Occipital lobe (tissue), 2 donors: Measurements from ENCODE around the gene LPO. TPM values are rescaled to one million over a fixed set of nuclear protein-coding genes. Genes with fewer than 3 reads are reported as not detected.

Source experiments
- DNase-seq: peaks from one replicate; lab custom pipeline; 2025; lab: John Stamatoyannopoulos, UW
- total RNA-seq: library from RNA; depleted of rRNA; stranded (reverse); fragments of >200 nt; gene quantifications from one replicate; pipeline ENCODE4 v1.2.3, GENCODE V29; 2014

Gene LPO
- total RNA-seq, 1 donor from 2014 or later = not detected

DNA sequence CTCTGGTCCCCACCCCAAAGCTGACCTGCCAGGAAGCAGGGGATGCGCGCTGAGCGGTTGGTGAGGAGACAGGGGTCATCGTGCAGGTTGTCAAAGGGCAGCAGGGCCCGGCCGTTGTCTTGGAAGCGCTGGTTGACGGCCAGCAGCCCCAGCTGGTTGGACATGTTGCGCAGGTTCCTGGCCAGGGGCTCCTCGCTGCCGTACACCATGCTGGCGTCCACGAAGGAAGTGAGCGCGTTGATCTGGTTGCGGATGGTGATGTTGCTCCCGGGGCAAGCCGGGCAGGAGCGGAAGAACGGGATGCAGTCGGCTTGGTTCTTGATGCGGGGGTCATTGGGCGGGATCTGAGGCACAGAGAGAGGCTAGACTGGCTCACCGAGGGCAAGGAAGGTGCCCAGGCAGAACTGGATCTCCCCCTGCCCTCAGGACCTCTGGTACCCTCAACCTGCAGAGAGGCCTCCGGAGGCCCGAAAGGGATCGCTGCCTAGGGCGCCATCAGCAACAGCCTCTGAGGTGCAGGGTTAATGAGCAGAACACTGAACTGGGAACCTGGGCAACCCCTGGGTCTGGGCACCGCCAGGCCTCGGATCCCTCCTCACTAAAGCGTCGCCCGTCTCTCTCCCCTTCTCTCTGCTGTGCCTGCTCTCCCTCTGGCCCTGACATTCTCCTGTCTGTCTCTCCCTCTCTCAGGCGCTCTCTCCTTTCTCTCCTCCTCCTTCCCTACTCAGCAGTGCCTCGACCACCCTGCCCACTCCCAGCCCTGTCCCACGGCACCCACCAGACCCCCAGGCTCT, 39.6 kb downstream of the LPO start:
- DNase-seq = no peak

DNA sequence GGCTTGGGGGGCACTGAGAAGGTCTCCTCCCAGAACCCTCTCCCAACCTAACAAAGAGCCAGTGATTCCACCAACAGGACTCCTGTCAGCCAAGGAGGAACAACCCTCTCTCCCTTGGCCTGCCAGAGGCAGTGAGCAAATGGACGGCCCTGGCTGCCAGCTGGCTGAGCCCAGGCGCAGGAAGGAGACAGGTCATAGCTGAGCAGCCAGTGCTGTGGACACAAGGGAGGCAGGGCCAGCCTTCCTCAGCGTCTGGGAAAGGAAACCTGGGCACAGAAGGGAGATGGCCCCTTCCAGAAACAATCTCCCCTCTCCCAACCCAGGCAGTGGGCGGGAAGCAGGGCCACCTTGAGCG, 40.3 kb downstream of the LPO start:
- no peak for DNase-seq

DNA sequence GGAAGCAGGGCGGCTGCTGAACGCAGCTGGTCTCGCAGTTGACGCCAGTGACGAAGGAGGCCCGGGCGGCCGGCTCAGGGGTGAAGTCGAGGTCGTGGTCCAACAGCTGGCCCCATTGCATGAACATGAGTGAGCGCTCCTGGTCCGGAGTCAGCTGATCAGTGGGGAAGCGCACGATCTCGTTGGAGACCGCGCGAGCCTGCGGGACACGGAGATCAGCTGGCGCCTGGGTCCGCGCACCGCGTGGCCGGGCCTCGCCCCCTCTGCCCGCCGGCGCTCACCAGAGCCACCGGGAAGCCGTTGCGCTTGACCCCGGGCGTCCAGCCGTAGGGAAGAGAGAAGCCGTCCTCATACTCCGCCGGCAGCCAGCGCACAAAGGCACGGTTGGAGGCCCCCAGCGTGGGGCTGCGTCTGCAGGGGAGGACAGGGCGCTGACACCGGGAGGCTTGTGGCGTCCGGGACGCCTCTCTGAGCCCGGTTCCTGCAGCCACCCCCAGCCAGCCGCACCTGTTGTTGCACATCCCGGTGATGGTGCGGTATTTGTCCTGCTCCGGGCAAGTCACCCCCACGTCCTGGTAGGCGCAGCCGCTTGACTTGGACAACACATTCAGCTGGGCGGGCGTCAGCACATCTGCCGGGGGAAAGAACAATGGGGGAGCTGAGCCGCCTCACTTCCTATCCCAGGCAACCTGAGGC, 40.8 kb downstream of the LPO start:
- no peak for DNase-seq

DNA sequence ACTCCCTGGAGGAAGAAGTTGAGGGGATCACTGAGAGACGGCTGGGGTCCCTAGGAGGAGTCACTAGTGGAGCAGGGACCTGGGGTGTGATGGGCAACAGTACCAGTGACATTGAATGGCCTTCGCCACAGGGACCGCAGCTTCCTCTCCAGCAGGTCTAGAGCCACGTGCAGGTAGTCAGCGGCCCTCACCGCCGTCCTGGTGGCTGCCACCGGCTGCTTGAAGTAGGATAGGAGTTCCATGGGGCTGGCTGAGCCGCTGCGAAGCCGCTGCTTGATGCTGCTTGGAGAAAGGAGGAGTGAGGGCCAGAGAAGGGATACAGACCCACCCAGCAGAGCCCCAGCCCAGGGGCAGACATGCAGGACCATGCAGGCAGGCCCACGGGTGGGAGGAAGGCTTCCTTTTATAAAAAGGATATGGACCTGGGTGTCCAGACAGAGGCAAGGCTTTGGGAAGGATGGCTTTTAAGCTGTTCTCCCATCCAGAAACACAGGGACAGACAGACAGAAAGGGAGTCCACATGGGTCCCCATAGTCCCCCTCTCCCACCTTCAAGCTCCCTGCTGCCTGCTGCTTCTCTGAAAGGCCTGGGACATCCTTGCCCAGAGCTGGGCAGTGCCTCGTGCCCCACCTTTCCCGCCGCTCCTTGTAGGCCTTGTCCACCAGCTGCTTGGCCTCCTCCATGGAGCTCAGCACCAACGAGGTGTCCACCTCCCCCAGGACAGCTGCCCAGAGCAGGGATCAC, 41.5 kb downstream of the LPO start:
- DNase-seq = no peak

DNA sequence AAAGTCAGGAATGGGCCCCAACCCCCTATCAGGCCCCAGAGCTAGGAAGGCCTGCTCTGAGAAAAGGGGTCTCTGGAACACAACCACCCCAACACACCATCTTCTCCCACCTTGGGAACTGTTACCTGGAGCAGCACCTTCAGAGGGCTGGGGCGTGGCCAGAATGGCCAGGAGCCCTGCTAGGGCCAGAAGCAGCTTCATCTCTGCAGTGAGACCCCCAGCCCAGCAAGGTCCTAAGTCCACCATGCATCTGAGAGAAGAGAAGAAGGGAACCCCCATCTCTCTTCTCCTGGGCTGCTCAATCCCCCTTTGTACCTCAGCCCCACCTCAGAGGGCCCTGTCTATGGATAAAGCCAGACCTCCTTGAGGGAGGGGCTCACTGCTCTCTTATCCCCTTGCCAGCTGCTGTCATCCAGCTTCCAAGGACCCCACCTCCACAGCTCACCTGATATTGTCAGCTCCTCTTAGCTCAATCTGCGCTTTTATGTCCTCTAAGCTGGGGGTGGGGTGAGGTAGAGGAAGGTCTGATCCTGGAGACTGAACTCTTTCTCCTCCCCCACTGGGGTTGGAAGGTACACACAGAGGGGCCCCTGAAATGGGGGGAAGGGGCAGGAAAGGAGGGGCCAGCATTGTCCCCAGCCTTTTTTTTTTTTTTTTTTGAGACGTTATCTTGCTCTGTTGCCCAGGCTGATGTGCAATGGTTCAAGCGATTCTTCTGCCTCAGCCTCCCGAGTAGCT, 42.3 kb downstream of the LPO start, which contains the start of gene MPO:
MPO (minus strand) TSS at position 456 of the 738 bp plus-strand sequence; CDS start at position 279, 177 bp downstream.
- DNase-seq = no peak

DNA sequence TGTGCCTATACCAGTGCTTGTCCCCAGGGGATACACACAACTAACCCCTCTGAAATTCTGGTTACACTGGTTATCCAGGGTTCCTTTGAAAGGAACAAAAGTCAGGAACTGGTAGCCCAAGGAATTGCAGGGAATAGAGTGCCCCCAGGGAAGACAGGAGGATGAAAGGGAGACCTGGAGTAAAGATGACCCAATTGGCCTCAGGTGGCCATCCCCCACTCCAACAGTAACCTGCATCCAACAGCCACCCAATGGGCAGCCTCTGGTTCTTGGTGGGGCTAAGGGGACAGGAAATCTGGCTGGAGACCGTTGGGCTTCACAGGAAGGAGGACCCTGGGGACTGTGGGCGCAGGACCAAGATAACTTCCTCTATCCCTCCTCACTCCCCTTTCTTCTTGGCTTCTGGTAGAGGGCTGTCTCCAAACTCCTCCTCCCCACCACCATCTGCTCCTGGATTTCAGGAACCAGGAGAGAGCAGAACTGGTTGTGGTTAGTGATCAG, 43.2 kb downstream of the LPO start:
- no peak for DNase-seq

DNA sequence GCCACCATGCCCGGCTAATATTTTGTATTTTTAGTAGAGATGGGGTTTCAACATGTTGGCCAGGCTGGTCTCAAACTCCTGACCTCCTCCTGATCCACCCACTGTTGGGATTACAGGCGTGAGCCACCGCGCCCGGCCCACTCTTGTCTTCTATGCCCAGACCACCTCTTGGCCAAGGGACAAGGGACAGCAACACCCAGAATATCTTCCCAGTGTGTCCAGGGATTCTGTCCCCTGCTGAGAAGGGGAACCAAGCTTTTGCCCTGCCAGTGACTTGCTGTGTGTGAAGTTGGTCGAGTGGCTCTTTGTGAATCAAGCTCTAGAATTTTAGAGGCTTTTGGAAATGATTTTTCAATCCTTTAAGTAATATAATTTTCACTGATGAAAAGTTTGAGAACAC, 44.1 kb downstream of the LPO start:
- DNase-seq = no peak

DNA sequence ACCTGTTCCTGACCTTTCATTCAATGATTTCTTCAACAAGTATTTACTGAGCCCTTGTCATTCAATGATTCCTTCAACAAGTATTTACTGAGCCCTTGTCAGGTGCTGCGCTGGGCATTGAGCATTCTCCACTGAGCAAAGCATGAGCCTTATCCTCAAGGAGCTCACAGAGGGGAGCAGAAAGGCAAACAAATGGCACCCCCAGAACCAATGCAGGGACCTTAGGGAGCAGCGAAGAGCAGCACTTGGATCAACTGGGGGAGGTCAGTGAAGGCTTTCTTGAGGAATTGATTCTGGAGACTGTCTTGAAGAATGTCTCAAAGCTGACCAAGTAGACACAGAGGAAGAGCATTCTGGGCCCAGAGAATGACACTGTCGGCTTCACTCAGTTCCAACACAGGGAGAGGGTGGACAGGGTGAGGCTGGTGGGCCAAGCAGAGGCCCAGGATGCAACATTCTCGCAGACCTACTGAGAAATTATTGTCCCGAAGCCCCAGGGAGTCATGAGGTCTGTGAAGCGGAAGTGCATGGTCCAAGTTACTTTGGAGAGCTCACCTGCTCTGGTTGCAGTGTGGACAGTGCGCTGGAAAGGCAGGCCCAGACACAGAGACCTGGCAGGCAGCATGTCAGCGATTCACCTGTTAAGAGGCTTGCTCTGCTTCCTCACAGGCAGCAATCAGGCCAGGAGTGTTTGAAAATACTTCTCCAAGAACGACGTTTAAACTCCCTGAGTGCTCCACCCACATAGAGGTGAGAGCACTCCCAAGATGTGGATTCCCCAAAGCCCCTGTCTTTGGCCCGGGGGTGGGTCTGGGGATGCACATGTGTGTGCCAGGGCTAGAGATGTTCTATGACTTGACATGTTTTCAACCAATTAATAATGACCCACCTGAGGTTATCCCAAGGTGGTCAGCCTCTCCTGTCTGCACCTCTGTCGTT, 45.6 kb downstream of the LPO start:
- DNase-seq = no peak

DNA sequence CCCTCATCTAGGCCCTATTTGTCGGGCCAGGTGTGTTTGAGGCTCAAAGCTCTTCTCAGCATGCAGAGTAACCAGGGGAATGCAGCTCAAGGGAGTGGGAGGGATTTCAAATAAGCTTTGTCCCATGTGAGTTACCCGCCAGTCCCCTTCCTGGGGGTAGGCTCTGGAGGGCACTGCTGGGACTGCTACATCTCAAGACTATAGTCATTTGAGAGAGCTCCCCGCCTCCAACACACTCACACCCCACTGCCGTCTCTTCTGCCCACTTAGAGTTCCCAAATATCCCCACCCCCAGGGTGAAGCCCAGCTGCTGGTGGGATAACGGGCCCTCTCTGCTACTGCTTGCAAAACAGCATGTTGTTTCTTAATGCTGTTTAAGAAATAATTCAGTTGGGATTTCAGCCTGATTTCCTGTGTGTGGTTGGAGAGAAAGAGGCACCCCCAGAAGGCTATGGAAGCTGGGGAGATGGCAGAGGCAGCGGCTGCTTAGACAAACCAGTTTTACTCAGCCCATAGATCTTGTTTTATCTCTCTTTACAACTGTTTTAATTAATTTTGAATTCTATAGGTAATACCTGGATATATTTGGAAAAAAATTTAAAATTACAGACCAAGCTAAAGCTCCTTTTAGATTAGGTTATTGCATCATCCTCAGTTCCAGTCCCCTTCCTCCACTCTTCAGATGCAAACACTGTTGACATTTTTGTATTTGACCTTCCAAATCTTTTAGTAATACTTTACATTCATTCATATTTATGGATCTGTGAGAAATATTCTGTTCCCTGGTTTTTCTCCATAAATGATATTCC, 46.4 kb downstream of the LPO start:
- DNase-seq = no peak

DNA sequence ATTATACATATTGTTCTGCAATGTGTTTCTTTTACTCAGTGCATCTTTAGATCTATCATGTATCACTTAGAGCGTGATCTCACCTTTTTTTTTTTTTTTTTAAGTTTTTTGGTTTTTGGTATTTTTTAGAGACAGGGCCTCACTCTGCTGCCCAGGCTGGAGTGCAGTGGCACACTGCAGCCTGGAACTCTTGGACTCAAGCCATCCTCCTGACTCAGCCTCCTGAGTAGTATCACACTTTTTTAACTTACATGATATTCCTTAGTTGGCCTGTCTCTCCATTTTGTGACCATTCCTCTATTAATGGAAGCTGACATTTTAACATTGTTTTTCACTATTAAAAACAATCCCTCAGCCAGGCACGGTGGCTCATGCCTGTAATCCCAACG, 47.0 kb downstream of the LPO start:
- no peak for DNase-seq

DNA sequence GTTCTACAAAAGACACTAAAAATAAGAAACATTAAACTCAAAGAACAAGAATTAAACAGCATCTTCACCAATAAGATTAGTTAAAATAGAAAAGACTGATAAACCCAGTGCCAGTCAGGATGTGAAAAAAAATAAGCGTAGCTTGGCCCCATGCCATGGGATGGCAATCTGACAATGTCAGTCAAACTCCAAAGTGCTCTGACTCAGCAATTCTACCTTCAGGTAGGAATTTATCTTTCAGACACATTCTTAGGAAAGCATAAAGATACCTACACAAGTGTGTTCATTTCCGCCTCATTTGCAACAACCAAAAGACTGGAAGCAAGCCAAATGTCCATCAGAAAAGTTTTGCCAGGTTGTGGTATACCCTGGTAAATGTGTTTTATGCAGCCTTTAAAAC, 51.5 kb downstream of the LPO start:
- no peak for DNase-seq

DNA sequence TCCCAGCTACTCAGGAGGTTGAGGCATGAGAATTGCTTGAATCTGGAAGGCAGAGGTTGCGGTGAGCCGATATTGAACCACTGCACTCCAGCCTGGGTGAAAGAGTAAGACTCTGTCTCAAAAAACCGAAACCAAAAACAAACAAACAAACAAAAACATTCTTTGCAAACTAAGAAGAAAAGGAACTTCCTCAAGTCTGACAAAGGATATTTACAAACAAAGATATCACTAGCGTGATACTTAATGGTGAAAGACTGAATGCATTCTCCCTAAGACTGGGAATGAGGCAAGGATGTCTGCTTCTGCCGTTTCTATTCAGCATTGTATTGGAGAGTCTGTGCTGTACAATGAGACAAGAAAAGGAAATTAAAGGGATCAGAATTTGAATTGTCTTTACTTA, 52.9 kb downstream of the LPO start:
- DNase-seq = no peak

DNA sequence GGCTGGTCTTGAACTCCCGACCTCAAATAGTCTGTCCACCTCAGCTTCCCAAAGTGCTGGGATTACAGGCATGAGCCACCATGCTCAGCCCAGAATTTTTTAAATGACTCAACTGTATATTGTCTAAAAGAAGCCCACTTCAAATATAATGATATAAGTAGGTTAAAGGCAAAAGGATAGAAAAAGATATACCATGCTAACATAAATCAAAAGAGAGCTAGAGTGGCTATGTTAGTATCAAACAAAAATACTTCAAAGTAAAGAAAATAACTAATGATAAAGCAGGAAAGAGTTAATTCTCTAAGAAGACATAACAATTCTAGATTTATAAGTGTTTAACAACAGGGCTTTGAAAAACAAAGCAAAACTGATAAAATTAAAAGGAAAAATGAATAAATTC, 55.6 kb downstream of the LPO start:
- DNase-seq = no peak

DNA sequence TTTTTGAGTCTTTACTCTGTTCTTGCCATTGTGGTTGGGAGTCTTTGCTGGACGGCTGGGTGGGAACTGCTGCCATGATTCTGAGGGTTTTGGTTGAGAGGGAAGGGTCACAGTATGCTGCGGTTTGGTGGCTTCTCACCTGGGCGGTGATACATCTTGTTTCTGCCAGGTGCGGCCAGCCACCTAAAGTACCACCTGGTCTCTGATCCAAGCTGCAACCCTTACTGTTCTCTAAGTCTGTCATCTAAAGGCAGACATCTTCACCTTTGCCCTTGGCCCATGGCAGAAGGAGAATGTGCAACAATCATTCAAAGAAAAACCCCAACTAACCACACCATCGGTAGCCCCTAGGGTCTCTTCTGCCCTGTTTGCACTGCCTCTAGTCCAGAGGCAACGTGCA, 62.0 kb downstream of the LPO start:
- no peak for DNase-seq

DNA sequence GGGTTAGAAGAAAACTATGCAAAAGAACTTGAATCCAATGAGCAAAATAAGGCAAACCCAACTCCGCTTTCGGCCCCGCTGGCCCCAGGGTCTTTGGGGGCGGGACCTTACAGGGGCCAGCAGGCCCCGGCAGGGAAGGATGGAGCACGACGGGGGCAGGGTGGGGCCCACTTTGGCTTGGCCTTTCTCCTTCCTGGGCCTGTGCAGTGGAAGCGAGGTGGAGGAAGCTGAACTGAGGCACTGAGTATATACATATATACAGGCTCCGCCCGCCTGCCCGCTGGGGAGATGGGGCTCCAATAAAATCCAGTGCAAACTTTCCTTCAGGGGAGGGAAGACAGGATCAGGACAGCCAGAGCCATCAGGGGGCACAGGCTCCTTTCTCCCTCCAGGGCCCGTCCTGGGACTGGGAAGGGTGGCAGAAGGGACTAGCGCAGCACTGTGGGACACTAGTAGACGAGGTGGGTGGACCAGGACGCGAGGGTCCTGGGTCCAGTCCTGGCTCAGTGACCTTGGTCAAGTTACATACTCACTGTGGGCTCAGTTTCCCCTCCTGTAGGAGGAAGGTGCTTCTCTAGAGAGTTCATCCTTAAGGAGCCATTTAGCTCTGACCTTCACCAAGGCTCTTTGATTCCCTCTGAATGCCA, 63.2 kb downstream of the LPO start:
- DNase-seq = no peak

DNA sequence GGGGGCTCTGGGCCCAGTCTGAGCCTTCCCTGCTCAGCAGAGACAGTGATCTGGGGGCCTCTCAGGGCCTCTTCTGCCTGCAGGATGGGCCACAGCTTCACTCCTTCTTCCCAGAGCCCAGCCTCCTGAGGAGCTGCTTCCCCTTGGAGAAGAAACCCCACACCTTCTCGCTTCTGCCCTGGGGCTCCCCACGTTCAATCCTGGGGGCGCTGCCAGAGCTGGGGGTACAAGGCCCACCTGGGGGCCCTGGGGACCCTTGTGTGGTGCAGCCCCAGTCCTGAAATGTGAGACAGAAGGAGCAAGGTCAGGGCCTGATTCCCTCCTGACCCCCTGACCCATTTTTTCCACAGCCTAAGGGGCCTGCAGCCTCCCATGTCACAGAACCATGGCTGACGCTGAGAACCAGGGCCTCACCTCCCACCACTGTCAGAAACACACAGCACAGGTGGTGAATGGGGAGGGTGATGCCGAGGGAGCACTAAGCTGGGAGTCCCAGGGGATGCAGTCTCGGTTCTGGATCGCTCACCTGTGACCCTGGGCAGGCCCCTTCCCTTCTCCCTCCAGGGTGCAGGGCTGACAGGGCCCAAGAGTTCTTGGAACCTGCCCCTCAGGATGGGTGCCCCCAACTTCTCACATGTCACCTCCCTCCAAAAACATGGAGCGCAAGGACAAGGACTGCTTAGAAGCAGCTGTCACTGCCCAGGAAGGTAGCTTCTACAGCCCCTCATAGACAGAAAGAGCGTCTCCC, 64.0 kb downstream of the LPO start:
- DNase-seq = no peak

DNA sequence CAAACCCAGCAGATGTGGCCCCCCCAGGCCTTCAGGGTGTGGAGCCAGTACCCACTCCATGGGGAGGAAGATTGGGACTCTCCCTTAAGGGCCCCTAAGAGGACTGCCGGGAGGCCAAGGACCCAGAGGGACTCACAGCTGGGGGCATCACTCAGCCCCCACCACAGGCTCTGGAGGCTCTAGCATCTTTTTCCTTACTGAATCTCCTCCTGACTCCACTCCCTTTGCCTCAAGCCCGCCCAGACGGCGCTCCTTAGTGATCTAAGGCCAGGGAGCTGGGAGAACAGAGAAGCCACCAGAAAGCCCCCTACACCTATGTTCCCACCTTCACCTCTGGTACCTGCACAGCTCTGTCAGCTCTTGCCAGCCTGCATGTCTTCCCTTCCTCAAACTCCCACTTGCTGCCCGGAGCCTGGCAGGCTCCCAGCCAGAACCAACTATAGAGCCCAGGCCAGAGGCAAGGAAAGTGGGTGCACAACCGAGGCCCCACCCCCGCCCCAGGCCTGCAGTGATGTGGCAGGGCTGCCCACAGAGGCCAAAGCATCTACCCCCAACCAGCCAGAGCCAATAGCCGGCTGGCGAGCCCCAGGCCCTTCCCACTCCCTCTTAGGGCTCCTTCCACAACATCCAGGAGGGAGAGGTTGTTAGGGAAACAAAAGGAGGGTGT, 64.7 kb downstream of the LPO start:
- no peak for DNase-seq
